HepG2 (cell line): ENCODE results near the gene RAB3IP. TPM values are rescaled to one million over a fixed set of nuclear protein-coding genes. Genes with fewer than 3 reads are reported as not detected.

ENCODE experiments used
- ATAC-seq: fragments of 200-7000 bp; cut with Tn5 transposase; 3 replicates; pipeline ENCODE4 v1.9.1; 2020; ENCODE audit warnings: mild to moderate bottlenecking, moderate library complexity
- BruUV-seq: library from RNA; stranded (reverse); fragments of 400-500 nt; replicated peaks from 2 replicates; lab custom pipeline; 2021; lab: Mats Ljungman, UMichigan
- CTCF ChIA-PET: fragments of 300-600 bp; formaldehyde crosslinking; extraction: SDS; loops from one replicate; lab custom pipeline; 2021; ENCODE audit warnings: low total read pairs, inconsistent platforms, low intra/inter-chr PET ratio; lab: Yijun Ruan, JAX
- POLR2A ChIA-PET: fragments of 350-600 bp; sonication (Branson Sonifier 250); formaldehyde crosslinking; loops from one replicate; lab custom pipeline; 2020; ENCODE audit warnings: antibody characterized with exemption, inconsistent platforms; lab: Yijun Ruan, JAX
- DNase-seq: peaks from one replicate; pipeline ENCODE4 v3.0.0-alpha.2; 2015; ENCODE audit warnings: low spot score
- FAIRE-seq: peaks from 3 replicates; lab custom pipeline; 2011; peaks lifted over from hg19 to GRCh38; lab: Jason Lieb, UNC
- H2AFZ ChIP-seq: one replicate; pipeline ENCODE4 v1.6.1; 2011; ENCODE audit warnings: low read length, inconsistent platforms
- H3K27ac ChIP-seq: fragments of 300-600 bp; 3 replicates; pipeline ENCODE4 v1.8.0; 2011; ENCODE audit warnings: mixed run types, mild to moderate bottlenecking, mixed read lengths, low read length, inconsistent platforms; ENCODE audit not compliant: insufficient read depth; ENCODE audit errors: extremely low read length
- H3K27me3 ChIP-seq, 2 experiments: fragments of 200-600 bp in 1 of 2; 2 replicates in 1 of 2; 3 replicates in 1 of 2; pipeline versions ENCODE4 v1.6.0 to v1.8.0; 2011; ENCODE audit warnings: low read length in 2 of 2, mild to moderate bottlenecking in 2 of 2, moderate library complexity in 2 of 2, inconsistent platforms in 1 of 2; ENCODE audit not compliant: insufficient read depth in 2 of 2, control insufficient read depth in 1 of 2
- H3K36me3 ChIP-seq, 2 experiments: fragments of 200-600 bp in 1 of 2; replicated peaks in 1 of 2; 2 replicates in 1 of 2; 3 replicates in 1 of 2; pipeline versions ENCODE4 v1.5.1 to v1.8.0; 2011; ENCODE audit warnings: low read length in 2 of 2, inconsistent platforms in 1 of 2; ENCODE audit not compliant: insufficient read depth in 2 of 2, control insufficient read depth in 1 of 2
- H3K4me1 ChIP-seq: 2 replicates; pipeline ENCODE4 v1.5.1; 2012; ENCODE audit warnings: low read length, inconsistent platforms; ENCODE audit not compliant: insufficient read depth
- H3K4me2 ChIP-seq: 2 replicates; pipeline ENCODE4 v1.6.0; 2011; ENCODE audit warnings: low read depth, low read length, inconsistent platforms
- H3K4me3 ChIP-seq, 3 experiments: fragments of 200-600 bp in 1 of 3; sonication (generic), shearing (Covaris generic) in 1 of 3; replicated peaks in 1 of 3; 2 replicates each; pipeline ENCODE4 v1.5.1; 2011 to 2016; ENCODE audit warnings: low read length in 3 of 3, inconsistent platforms in 2 of 3, low read depth in 2 of 3, mild to moderate bottlenecking in 2 of 3, control low read depth in 1 of 3, mixed read lengths in 1 of 3; ENCODE audit not compliant: insufficient read depth in 1 of 3
- H3K79me2 ChIP-seq: one replicate; pipeline ENCODE4 v1.6.1; 2011; ENCODE audit warnings: low read length, inconsistent platforms; ENCODE audit not compliant: insufficient read depth
- H3K9ac ChIP-seq: 2 replicates; pipeline ENCODE4 v1.6.0; 2011; ENCODE audit warnings: mild to moderate bottlenecking, low read depth, low read length, inconsistent platforms; ENCODE audit not compliant: insufficient read depth
- H3K9me3 ChIP-seq: 2 replicates; pipeline ENCODE4 v1.5.1; 2012; ENCODE audit warnings: mild to moderate bottlenecking, low read length
- H4K20me1 ChIP-seq: 2 replicates; pipeline ENCODE4 v1.6.0; 2011; ENCODE audit warnings: inconsistent platforms, mild to moderate bottlenecking, low read length, moderate library complexity; ENCODE audit not compliant: insufficient read depth
- ATF1 ChIP-seq: IDR thresholded peaks from 2 replicates; pipeline ENCODE4 v1.6.1; 2016; ENCODE audit warnings: mild to moderate bottlenecking, control low read depth
- ATF7 ChIP-seq, 2 experiments: fragments of 450-650 bp in 1 of 2; sonication (generic) in 1 of 2; formaldehyde crosslinking in 1 of 2; IDR thresholded peaks; 2 replicates each; pipeline versions ENCODE4 v1.4.0 to v1.6.1; 2016 to 2020; ENCODE audit warnings: antibody characterized with exemption in 1 of 2, mild to moderate bottlenecking in 1 of 2, missing genetic modification reagents in 1 of 2
- CENPX ChIP-seq: sonication (generic); formaldehyde crosslinking; IDR thresholded peaks from 2 replicates; pipeline ENCODE4 v1.9.0; 2021; ENCODE audit warnings: mild to moderate bottlenecking, missing genetic modification reagents, moderate library complexity
- FOXJ3 ChIP-seq: sonication (generic); formaldehyde crosslinking; IDR thresholded peaks from 2 replicates; pipeline ENCODE4 v1.4.0; 2020; ENCODE audit warnings: missing genetic modification reagents, mild to moderate bottlenecking, borderline replicate concordance
- GABPA ChIP-seq, 2 experiments: IDR thresholded peaks; 2 replicates each; pipeline ENCODE4 v1.6.1; 2011 to 2016; ENCODE audit warnings: low read depth in 2 of 2, low read length in 1 of 2, missing biosample characterization in 1 of 2, missing genetic modification characterization in 1 of 2
- HOXA9 ChIP-seq: sonication (generic); formaldehyde crosslinking; IDR thresholded peaks from 2 replicates; pipeline ENCODE4 v1.8.1; 2022; ENCODE audit warnings: missing genetic modification reagents, mild to moderate bottlenecking, moderate library complexity, borderline replicate concordance
- RFX3 ChIP-seq: IDR thresholded peaks from 2 replicates; pipeline ENCODE4 v1.6.1; 2016; ENCODE audit warnings: missing biosample characterization, missing genetic modification reagents
- ZNF337 ChIP-seq: sonication (generic); formaldehyde crosslinking; IDR thresholded peaks from 2 replicates; pipeline ENCODE4 v1.5.1; 2020; ENCODE audit warnings: missing genetic modification reagents, low read depth, mild to moderate bottlenecking, borderline replicate concordance
- ZNF367 ChIP-seq: sonication (generic); formaldehyde crosslinking; IDR thresholded peaks from 2 replicates; pipeline ENCODE4 v1.4.0; 2020; ENCODE audit warnings: missing genetic modification reagents, borderline replicate concordance
- ZSCAN30 ChIP-seq: sonication (generic); formaldehyde crosslinking; IDR thresholded peaks from 2 replicates; pipeline ENCODE4 v1.5.0; 2020; ENCODE audit warnings: mild to moderate bottlenecking, missing genetic modification reagents
- in situ Hi-C: cut with HindIII; loops from 2 replicates; pipeline ENCODE4 v1.10.0; 2017; ENCODE audit warnings: low pct_unique_long_range_greater_than_20kb; ENCODE audit not compliant: extremely low pct_ligation_motif_present
- intact Hi-C: fragments of 100-400 bp; cut with micrococcal nuclease; formaldehyde crosslinking; loops from one replicate; pipeline ENCODE4 v1.10.0; 2022; ENCODE audit not compliant: unreplicated experiment
- polyA plus RNA-seq, 8 experiments: library from polyadenylated mRNA; depleted of rRNA in 3 of 8; stranded (reverse) in 7 of 8; unstranded in 1 of 8; fragments of >200 nt; fragmentation: Illumina TruSeq in 4 of 8; extraction: Trizol in 4 of 8; gene quantifications; 2 replicates each; pipeline versions ENCODE4 v1.2.1 to v1.2.3, GENCODE V29; 2011 to 2016; ENCODE audit warnings: low read depth in 4 of 8, missing spikeins in 1 of 8, mixed read lengths in 1 of 8; ENCODE audit not compliant: insufficient read depth in 1 of 8
- total RNA-seq, 5 experiments: library from RNA; depleted of rRNA; stranded (reverse); fragments of >200 nt; fragmentation: Illumina TruSeq; extraction: Trizol; gene quantifications; 2 replicates each; pipeline ENCODE4 v1.2.3, GENCODE V29; 2016; ENCODE audit warnings: low read depth in 1 of 5

Gene RAB3IP
- total and polyA plus RNA-seq, 2 of the 13 experiments (the other 11 are each of a cell fraction or from before 2014, with no cell fraction given) = 33.6 to 41.1 TPM

DNA sequence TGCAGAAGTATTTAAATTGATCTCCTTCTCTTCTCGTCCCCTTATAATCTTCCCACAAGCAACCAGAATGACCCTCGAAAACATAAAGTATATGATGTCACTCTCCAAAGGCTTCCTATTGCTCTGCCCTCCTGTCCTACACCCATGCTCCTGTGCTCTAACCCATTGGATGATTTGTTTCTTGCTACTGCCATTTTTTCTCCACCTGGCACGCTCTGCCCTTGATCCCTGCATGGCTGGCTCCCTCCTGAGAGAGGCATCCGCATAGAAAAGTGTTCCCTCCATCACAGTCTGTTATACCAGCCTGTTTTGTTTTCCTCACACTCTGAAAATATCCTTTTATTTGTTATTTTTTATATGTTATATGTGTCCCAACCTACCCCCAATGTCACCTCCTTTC lies 106.2 kb downstream of the RAB3IP start (continued):
- no peak for TF ChIP-seq HOXA9 (CRISPR knock-in tag)
- no peak for TF ChIP-seq ZNF337
- no peak for TF ChIP-seq ZSCAN30 (CRISPR knock-in tag)
- TF ChIP-seq GABPA (IDR thresholded peaks at IDR 0.05; ENCODE audit: low read depth, low read length) = no peak
- no peak for TF ChIP-seq GABPA (CRISPR knock-in tag; IDR thresholded peaks at IDR 0.05; ENCODE audit: low read depth)
- TF ChIP-seq ATF1 (CRISPR knock-in tag) = no peak
- TF ChIP-seq RFX3 (CRISPR knock-in tag) = no peak
- no peak for TF ChIP-seq ATF7 (IDR thresholded peaks at IDR 0.05)
- no peak for TF ChIP-seq ATF7 (CRISPR knock-in tag; IDR thresholded peaks at IDR 0.05)
- TF ChIP-seq, all 625 proteins: peak for 0

DNA sequence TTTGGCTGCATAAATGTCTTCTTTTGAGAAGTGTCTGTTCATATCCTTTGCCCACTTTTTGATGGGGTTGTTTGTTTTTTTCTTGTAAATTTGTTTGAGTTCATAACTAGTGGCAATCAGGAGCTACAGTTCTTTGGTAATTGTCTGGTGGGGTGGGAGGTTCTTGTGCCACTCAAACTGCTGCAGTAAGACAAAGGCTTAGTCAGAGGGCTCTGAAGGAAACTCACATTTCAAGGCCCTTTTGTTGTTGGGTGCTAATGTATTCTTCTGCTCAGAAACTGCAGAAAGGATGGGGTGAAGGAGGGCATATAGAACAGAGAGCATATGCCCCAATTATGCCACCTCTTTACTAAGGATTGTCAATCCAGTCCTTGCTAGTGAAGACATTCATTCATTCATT lies 108.3 kb downstream of the RAB3IP start:
- Histone ChIP-seq H4K20me1 (no peaks in the 10 kb centered on the region), H3K9ac (no peak overlapping the region)
- CTCF ChIA-PET = no interaction called here
- TF ChIP-seq ZNF367 = no peak
- TF ChIP-seq CENPX = no peak
- no peak for TF ChIP-seq FOXJ3
- TF ChIP-seq, all 625 proteins: peak for 0
- no peaks in the 10 kb centered on the region for H3K9me3 ChIP-seq
- no peak overlapping the region for H3K27ac ChIP-seq
- no peaks in the 10 kb centered on the region; a peak in 1 of 5 replicates for H3K27me3 ChIP-seq
- in situ Hi-C loops (no loop called here), intact Hi-C loops (no loop called here)
- no peak for FAIRE-seq
- BruUV-seq = no TSS peak
- no peak overlapping the region for H3K4me2 ChIP-seq
- POLR2A ChIA-PET = no interaction called here
- no peaks in the 10 kb centered on the region for H3K4me1 ChIP-seq
- H3K4me3 ChIP-seq = no peak overlapping the region
- no peak for ATAC-seq
- DNase-seq = no peak
- no peak overlapping the region for H2AFZ ChIP-seq
- H3K79me2 ChIP-seq = no peaks in the 10 kb centered on the region
- H3K36me3 ChIP-seq = no peaks in the 10 kb centered on the region
